Stimulated activated naive CD4-positive, alpha-beta T cell (primary cell): Measurements from ENCODE around the gene PLEKHA6.
A peak's percentile ranks its signal among the peaks of the same experiment; 100 is the strongest.

Source experiments
- DNase-seq, 6 experiments: peaks; one replicate each; lab custom pipeline; 2025; lab: John Stamatoyannopoulos, UW

The PLEKHA6 gene

GRCh38 chr1:204262506-204263253 lies 97.0 kb downstream of the PLEKHA6 start:
- no peak for DNase-seq

DNA sequence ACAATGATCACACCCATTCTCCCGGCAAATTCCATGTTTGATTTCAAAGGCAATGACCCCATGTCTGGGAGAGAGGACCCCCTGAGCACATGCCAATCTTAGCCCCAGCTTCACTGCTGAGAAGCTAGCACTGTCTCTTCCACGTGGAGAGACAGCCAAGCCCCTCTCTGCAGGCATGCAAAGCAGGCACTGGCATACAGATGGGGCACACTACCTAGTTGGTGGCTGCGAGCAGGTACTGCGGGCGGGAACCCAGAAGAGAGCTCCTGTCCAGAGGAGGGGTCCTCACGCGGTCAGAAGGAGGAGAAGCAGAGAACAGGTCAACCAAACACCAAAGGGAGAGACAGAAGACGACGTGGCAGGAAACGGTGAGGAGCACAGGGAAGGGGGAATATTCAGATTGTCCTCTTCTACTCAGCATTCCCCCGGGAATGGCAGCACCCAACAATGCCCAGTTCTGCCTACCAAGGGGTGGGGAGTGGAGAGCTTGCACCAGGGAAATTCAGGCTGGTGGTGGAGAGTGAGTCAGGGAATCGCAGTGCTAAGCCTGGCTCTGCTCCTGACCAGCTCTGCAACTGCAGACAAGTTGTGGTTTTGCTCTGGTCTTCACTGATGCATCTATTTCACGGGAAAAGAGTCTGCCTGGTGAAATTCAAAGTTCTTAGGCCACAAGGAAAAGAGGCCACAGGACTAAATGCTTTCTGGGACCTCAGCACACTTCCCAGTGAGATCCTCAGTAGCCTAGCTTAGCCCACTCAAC lies 97.8 kb downstream of the PLEKHA6 start:
- DNase-seq: no peak

- no peak for DNase-seq
Observed at GRCh38 chr1:204261266-204261665, 98.5 kb downstream of the PLEKHA6 start.

DNA sequence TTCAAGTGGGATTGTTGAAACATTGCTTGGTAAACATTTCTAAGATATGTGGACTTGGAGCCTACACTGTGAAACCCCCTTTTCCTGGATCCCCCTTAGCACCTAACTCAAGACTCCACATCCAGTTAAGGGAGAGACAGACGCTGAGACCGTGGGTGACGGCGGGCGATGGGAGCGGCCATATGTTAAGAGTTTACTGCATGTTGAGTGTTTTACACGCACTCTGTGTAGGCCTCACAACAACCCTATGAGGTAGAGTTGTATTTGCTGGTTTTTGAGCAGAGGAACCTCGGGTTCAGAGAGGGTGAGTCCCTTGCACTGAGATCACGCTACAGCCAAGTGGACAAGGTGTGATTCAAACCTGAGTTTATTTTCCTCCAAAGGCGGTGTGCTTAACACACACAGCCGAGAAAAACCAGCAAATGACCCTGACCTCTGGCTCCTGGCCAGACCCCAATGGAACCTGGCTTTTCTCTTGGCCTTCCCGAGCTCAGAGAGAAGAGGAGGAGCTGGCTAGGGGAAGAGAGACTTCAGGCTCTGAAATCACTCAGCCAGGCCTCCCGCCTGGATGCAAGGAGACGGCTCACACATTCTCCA lies 99.0 kb downstream of the PLEKHA6 start:
- no peak for DNase-seq

DNA sequence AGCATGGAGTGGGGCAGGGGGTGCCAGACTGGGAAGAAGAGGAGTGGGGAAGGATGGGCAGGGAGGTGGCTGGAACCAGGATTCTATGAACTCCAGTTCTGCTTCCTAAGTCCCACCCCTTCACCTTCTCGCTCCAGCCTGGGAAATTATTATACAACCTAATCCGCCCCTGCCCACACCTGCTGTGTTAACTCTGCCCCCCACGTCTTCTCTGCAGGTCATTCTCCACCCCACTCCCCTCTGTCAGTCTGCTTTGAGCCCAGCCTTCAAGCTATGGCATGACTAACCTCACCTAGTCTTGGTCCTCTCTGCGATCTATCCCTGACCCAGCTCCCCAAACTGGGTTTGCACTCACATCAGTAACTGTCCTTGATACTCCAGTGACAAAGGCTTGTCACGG lies 99.9 kb downstream of the PLEKHA6 start:
- DNase-seq: no peak

DNA sequence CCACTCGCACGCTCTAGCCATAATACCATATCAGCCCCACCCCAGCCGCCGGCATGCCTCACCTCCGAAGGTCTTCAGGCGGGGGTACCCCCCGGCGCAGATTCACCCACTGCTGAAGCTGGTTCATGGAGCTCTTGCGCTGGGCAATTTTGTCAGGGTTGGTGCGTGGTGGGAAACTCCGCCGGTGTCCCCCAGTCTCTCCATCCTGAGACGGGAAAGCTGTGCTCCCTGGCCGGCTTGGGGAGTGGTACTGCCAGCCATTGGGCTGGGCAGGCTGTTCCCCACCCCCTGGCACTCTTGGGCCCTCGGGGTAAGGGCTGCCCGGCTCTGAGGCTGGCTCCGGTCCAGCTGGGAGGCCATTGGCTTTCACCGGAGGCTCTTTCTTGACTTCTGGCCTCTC lies 100.5 kb downstream of the PLEKHA6 start:
- no peak for DNase-seq

GRCh38 chr1:204258213-204259115 lies 101.3 kb downstream of the PLEKHA6 start:
- peak in 1 of 6 experiments; percentile 1 for DNase-seq

DNA sequence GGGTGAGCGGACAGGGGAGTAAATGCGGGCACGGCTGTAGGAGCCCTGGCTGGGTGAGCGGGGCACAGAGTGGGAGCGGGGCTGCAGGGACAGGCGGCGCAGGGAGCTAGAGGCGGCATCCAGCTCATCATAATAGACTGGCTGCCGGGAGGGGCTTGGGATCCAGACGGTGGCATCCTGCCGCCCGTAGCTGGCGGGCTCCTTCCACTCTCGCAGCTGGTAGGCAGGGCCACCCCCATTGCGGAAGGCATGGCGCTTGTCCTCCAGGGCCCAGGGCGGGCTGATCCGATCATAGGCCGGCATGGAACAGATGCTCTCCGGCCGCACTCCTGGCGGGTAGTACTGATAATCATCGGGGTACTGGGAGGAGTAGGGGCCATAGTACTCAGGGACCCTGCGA lies 102.3 kb downstream of the PLEKHA6 start:
- DNase-seq: no peak

DNA sequence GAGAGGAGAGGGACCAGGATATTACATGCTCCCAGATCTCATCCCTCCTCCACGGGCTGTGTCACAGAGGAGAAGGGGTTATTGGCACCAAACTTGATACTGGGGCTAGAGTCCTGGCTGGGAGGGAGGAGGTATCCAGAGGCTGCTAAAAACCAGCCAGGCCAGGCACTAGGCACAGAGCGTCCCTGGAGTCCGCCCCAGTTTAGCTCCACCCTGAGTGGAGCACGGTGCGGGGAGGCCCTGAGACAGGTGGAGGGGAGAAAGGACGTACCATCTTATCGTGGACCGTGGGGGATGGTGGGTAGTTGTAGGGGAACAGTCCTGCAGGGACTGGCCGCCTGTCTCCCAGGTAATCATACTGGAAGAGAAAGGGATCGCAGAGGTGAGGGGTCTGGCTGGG lies 103.2 kb downstream of the PLEKHA6 start:
- no peak for DNase-seq

DNA sequence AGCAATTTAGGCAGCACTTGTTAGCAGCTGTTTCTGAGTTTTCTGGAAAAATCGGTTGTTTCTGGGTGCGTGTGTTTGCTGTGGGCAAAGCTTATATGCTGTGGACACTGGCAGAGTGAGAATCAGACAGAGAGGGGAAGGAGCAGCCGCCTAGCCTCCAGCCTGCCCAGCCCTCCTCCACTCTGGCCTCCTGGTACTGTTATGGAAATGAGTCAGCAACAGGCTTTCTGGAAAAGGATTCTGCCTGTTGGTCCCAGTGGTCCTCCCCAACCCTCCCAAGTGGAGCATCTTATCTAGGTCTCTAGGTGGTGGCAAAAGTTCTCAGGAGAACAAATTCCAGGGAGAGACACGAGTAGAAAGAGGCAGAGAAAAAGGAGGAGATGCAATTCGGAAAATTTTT lies 103.8 kb downstream of the PLEKHA6 start:
- no peak for DNase-seq

- no peak for DNase-seq
Observed at GRCh38 chr1:204255225-204255624, 104.5 kb downstream of the PLEKHA6 start.

DNA sequence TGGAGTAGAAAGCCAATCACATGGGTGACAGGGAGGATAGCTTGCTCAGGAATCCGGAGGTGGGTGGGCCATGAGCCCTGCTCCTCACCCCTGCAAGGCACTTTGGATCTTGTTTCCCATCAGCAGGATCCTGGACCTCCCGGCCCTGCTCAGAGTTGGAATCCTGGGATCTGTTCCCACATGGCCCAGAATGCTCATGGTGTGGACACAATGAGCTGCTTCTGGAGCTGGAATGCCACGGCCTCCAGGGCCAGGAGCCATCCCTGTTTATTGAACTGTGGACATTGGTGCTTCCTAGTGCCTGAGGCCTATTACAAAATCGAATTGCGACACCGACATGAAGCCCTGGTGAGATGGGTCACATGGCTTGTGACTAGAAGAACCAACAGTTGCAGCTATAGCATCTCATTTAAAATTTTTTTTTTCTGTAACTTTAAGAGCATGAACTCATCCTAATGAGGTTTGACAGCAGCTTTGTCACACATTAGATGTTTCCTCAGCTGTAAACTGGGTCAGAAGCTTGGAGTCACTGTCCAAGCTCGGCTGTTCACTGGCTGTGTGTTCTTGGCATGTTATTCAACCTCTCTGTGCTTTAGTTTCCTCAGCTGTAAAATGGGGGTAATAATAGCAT lies 105.6 kb downstream of the PLEKHA6 start:
- no peak for DNase-seq

GRCh38 chr1:204251926-204252689 lies 107.6 kb downstream of the PLEKHA6 start:
- no peak for DNase-seq

GRCh38 chr1:204251286-204251685 lies 108.4 kb downstream of the PLEKHA6 start:
- DNase-seq: no peak

DNA sequence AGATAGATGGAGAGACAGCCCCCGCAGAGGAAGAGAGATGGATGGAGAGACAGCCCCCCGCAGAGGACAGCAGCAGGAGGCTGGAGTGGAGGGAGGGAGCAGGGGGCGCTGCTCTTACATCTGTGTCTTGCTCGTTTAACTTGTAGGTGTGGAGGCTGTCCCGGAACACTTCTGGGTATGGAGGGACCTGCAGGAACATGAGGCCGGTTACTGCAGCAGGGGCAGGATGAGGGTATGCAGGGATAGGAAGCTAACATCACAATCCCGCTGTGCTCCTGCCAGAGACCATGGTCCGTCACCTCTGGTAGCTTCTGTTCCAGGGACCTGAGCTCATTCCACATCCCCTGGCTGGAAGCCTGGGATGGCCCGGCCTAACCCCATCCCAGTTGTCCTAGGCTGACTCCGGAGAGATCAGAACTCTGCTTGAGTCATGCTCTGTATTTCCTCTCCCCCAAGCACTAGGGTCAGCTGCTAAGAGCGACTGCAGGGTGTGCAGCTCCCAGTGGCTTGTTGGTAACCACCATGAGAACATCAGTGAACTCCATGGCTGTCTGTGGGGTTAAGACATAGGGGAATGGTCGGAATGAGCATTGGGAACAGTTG lies 109.2 kb downstream of the PLEKHA6 start:
- no peak for DNase-seq

- no peak for DNase-seq
Observed at GRCh38 chr1:204249736-204250427, 109.8 kb downstream of the PLEKHA6 start.

DNA sequence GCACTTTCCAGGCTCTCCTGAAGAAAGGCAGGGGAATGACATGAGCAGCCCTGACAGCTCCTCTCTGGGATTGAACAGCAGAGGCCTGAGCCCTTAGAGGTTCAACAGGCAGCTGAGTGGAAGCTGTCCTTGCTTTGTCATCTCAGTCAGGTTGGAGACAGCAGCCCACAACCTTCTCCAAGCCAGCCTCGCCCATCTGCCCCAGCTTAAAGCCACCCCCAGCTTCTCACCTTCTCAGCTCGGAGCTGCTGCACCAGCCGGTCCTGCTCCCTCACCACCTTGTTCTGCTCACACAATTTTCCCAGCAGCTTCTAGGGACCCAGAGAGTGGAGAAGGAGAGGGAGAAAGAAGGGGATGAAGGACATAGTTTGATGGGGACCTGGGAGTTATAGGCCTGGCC lies 110.8 kb downstream of the PLEKHA6 start:
- no peak for DNase-seq

GRCh38 chr1:204246876-204247275 lies 112.9 kb downstream of the PLEKHA6 start:
- DNase-seq: no peak

- DNase-seq: no peak
Observed at GRCh38 chr1:204242920-204243319, 116.8 kb downstream of the PLEKHA6 start.

GRCh38 chr1:204241914-204242313 lies 117.8 kb downstream of the PLEKHA6 start:
- no peak for DNase-seq
